ENCODE data around the gene SLC13A2. TPM values are rescaled to one million over a fixed set of nuclear protein-coding genes. Genes with fewer than 3 reads are reported as not detected.

SLC13A2 gene
- total RNA-seq, 2 experiments from 2014 or later, result not detected

- intact Hi-C loops (cut with DNase I, micrococcal nuclease), result no loop called here
- ChIA-PET CTCF (no interaction called here), POLR2A (no interaction called here)
- H3K4me3 Mint-ChIP-seq, result no peak overlapping the region
- Histone ChIP-seq H3K4me1 (ENCODE audit: insufficient read depth, low read length) (peaks cover 10% of the 10 kb centered on the region), H3K36me3 (ENCODE audit: insufficient read depth, low read length) (no peaks in the 10 kb centered on the region), H3K27ac (ENCODE audit: low read depth in 1 of 2, low read length in 2 of 2) (no peak overlapping the region), H3K27me3 (ENCODE audit: control insufficient read depth in 1 of 2, insufficient read depth in 2 of 2, low read length in 2 of 2) (no peaks in the 10 kb centered on the region), H3K4me3 (ENCODE audit: low read length) (no peak overlapping the region), H3K9me3 (ENCODE audit: control insufficient read depth in 1 of 2, insufficient read depth in 1 of 2, low read length in 2 of 2) (no peaks in the 10 kb centered on the region)
- no peak for DNase-seq
- no peak overlapping the region for H3K27ac Mint-ChIP-seq
- H3K36me3 Mint-ChIP-seq (ENCODE audit: low read depth), result no peaks in the 10 kb centered on the region
- H3K4me1 Mint-ChIP-seq (ENCODE audit: low read depth), result peaks cover 8% of the 10 kb centered on the region
- H3K27me3 Mint-ChIP-seq, result no peaks in the 10 kb centered on the region
- TF ChIP-seq CTCF (IDR thresholded peaks at IDR 0.05), result no peak
- no peak for ATAC-seq (ENCODE audit: poor library complexity)
- no peaks in the 10 kb centered on the region for H3K9me3 Mint-ChIP-seq
Measured at GRCh38 chr17:28477928-28478327, 4.5 kb downstream of the SLC13A2 start.

- Mint-ChIP-seq H3K27ac (no peak overlapping the region), H3K4me1 (ENCODE audit: low read depth) (peaks cover 8% of the 10 kb centered on the region), H3K36me3 (ENCODE audit: low read depth) (no peaks in the 10 kb centered on the region), H3K4me3 (no peak overlapping the region), H3K9me3 (no peaks in the 10 kb centered on the region), H3K27me3 (no peaks in the 10 kb centered on the region)
- no peak for TF ChIP-seq CTCF (IDR thresholded peaks at IDR 0.05)
- H3K27me3 ChIP-seq (ENCODE audit: control insufficient read depth in 1 of 2, insufficient read depth in 2 of 2, low read length in 2 of 2), result no peaks in the 10 kb centered on the region
- intact Hi-C loops (cut with DNase I, micrococcal nuclease), result no loop called here
- no peak overlapping the region for H3K27ac ChIP-seq (ENCODE audit: low read depth in 1 of 2, low read length in 2 of 2)
- H3K36me3 ChIP-seq (ENCODE audit: insufficient read depth, low read length), result no peaks in the 10 kb centered on the region
- H3K4me3 ChIP-seq (ENCODE audit: low read length), result no peak overlapping the region
- H3K4me1 ChIP-seq (ENCODE audit: insufficient read depth, low read length), result peaks cover 10% of the 10 kb centered on the region
- POLR2A ChIA-PET, result no interaction called here
- no peak for ATAC-seq (ENCODE audit: poor library complexity)
- DNase-seq, result no peak
- H3K9me3 ChIP-seq (ENCODE audit: control insufficient read depth in 1 of 2, insufficient read depth in 1 of 2, low read length in 2 of 2), result no peaks in the 10 kb centered on the region
- CTCF ChIA-PET, result no interaction called here
Measured at GRCh38 chr17:28478712-28479615, 5.5 kb downstream of the SLC13A2 start.

GRCh38 chr17:28480278-28480677, 6.8 kb downstream of the SLC13A2 start:
- ATAC-seq (ENCODE audit: poor library complexity), result no peak
- ChIA-PET POLR2A (no interaction called here), CTCF (no interaction called here)
- no peaks in the 10 kb centered on the region for H3K36me3 Mint-ChIP-seq (ENCODE audit: low read depth)
- peaks cover 6% of the 10 kb centered on the region for H3K4me1 Mint-ChIP-seq (ENCODE audit: low read depth)
- Histone ChIP-seq H3K9me3 (ENCODE audit: control insufficient read depth in 1 of 2, insufficient read depth in 1 of 2, low read length in 2 of 2) (no peaks in the 10 kb centered on the region), H3K4me3 (ENCODE audit: low read length) (no peak overlapping the region), H3K27ac (ENCODE audit: low read depth in 1 of 2, low read length in 2 of 2) (no peak overlapping the region), H3K27me3 (ENCODE audit: control insufficient read depth in 1 of 2, insufficient read depth in 2 of 2, low read length in 2 of 2) (no peaks in the 10 kb centered on the region), H3K36me3 (ENCODE audit: insufficient read depth, low read length) (no peaks in the 10 kb centered on the region), H3K4me1 (ENCODE audit: insufficient read depth, low read length) (peaks cover 5% of the 10 kb centered on the region)
- DNase-seq, result no peak
- H3K27ac Mint-ChIP-seq, result no peak overlapping the region
- H3K9me3 Mint-ChIP-seq, result no peaks in the 10 kb centered on the region
- H3K4me3 Mint-ChIP-seq, result no peak overlapping the region
- no peak for TF ChIP-seq CTCF (IDR thresholded peaks at IDR 0.05)
- intact Hi-C loops (cut with DNase I, micrococcal nuclease), result no loop called here
- H3K27me3 Mint-ChIP-seq, result no peaks in the 10 kb centered on the region
